GM21825 (cell line): ENCODE data around the gene PLXNA1.

ENCODE experiments used
- ATAC-seq: cut with Tn5 transposase; IDR thresholded peaks from one replicate; pipeline ENCODE4 v1.9.1; 2021; ENCODE audit warnings: mild to moderate bottlenecking, moderate library complexity; ENCODE audit not compliant: unreplicated experiment

The PLXNA1 gene

GRCh38 chr3:126987129-126987528 lies 4.2 kb downstream of the PLXNA1 start:
- no peak for ATAC-seq

DNA sequence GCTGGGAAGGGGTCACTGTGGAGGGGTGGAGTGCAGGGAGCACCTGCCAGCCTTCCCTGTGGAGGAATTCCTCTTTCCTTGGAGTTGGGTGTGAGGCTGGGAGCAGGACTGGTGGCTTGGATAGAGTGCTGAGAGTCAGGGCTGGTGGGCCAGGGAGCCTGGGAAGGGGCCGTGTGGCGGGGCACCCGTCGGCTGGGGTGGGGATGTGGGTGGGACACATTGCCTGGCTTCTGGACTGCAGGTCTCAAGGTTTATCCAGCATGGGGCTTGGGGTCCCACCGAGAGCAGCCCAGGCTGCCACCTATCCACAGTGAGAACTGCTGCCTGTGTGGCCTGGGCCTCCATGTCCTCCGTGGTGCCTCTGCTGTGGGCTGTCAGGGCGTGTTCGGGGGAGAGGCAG lies 4.7 kb downstream of the PLXNA1 start:
- no peak for ATAC-seq

- no peak for ATAC-seq
Observed at GRCh38 chr3:126988451-126989021, 5.6 kb downstream of the PLXNA1 start.

GRCh38 chr3:126989316-126990023 lies 6.6 kb downstream of the PLXNA1 start:
- ATAC-seq, result no peak

DNA sequence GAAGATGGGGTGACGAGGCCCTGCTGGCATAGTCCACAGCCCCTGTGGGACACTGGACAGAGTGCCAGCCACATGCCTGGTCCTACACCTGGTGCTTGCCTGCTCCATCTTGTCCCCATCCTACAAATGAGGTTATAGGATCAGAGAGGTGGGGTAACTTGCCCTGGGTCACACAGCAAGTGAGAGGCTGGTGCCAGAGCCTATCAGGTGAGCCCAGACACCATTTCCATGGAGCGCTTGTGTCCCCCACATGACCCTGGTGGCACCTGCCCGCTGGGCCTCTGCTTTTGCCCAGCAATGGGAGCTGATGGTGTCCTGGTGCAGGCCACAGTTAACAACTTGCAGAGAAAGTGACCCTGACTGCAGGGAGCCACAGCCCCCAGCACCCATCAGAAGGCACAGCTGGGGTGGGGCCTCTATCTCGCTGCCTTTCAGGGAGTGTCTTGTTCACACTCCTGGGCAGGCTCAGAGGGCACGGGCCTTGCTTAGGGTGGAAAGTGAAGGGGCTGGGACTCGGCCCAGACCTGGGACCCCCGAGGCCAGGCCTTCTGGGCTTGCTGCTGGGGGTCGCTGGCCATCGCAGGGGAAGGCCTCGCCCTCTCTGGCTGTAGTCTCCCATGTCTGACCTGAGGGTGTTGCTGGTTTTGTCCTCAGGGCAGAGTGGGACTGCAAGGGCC lies 7.2 kb downstream of the PLXNA1 start:
- ATAC-seq, result no peak

DNA sequence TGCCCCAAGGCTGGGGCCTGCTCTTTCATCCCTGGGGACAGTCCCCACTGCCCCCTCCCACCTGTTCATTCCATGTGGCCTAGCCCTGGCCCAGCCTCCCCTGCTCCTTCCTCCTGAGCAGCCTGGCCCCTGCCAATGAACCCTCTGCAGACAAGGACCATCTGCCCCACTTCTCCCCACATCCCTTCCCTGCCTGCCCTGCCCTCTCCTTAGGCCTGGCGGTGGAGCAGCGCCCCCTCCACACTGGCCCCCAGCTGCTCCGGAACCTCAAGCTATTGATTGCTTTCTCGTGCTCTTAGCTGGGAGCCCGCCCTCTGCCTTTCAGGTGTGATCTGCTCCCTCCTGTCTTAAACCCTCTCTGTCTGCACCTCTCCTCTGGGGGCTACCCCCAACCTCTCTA lies 8.0 kb downstream of the PLXNA1 start:
- ATAC-seq, result no peak

DNA sequence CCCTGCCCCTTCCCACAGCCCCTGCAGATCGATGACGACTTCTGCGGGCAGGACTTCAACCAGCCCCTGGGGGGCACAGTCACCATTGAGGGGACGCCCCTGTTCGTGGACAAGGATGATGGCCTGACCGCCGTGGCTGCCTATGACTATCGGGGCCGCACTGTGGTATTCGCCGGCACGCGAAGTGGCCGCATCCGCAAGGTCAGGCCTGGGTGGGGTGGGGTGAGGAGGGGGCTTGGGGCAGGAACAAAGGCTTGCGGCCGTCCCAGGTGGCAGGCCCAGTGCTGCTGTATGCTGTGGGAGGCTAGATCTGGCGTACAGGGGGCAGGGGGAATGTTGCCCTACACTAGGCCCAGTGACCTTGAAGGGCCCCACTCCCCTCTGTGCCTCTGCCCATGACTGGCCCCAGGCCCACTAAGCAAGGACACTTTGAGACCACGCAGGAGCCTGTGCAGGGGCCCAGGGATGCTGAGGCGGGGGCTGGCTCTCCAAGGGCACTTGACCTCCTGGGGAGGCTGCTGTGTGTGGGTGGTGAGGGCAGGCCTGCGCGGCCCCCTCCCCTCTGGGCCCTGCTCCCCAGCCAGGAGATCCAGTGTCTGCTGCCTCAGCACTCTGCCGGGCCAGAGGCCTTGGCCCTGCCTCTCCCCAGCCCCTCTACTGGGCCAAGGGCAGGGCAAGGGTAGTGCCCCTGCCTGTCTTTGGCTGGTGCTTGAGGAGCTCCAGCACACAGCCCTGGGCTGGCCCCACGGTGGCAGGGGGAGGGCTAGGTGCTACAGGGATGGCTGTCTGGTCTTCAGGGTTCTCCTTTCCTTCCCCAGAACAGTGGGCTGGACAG lies 8.7 kb downstream of the PLXNA1 start:
- no peak for ATAC-seq

DNA sequence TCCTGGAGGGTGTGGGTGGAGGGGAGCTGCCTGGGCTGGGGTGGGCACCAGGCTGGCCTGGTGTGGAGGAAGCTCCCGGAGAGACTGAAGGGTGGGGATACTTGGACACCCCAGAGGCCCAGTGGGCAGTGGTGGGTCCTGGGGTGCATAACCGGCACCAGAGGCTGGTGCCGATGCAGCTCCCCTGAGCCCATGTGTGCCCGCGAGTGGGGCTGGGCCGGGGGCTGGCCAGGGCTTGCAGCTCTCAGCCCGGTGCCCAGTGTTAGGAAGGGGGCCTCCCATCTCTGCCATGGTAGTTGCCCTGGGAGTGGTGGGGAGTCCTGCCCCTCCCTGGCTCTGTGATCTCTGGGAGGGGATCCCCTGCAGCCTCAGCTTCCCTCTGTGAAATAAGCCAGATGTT lies 9.3 kb downstream of the PLXNA1 start:
- no peak for ATAC-seq

- ATAC-seq, result no peak
Observed at GRCh38 chr3:126992776-126993175, 9.9 kb downstream of the PLXNA1 start.

GRCh38 chr3:126993436-126993835 lies 10.5 kb downstream of the PLXNA1 start:
- ATAC-seq, result no peak

GRCh38 chr3:126994661-126995245 lies 11.8 kb downstream of the PLXNA1 start:
- ATAC-seq, result no peak

DNA sequence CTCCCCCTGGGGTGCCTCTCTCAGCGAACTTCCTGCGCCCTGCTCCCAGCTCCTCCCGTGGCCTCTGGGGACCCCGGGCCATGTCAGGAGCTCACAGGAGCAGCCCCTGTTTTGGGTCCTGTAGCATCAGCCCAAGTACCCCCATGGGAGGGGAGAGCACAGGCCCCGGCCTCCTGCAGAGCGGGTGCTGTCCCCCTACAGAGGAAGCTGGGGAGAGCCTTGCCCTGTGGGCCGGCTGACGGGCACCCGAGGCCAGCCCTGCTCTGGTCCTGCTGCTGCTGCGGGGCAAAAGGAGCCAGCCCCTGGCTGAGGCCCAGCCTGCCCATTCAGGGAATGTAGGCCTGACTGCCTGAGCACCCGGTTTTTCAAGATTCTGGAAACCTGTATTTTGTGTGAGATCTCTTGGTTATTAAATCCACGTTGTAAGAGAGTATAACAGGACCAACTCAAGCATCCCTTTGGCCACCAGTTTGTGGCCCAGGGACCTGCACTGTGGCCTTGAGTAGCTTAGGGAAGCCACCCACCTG lies 12.4 kb downstream of the PLXNA1 start:
- ATAC-seq, result no peak

DNA sequence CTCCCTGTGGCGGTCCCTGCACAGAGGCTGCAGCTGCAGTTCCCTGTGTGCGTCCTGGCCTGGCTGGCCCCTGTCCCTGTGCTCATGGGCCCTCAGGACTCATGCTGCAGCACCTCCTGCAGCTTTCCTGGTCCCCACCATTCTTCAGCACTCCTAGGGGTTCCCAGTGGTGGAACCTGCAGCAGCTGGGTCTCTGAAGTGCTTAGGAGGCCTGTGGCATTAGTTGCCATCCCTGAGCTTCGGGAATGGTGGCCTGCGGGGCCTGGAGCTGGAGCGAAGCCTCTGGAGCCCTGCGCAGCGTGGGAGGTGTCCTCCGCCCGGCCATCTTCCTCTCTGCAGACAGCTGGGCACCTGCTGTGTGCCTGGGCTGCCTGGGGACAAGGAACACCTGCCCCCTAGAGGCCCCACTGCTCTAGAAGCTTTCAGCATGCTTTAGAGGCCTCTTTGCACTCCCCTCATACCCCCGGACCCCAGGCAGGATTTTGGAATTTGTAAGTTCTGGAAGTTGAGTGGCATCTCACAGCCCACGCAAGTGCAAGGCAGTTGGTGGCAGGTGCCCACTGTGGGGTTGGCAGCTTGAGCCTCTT lies 13.1 kb downstream of the PLXNA1 start:
- ATAC-seq, result no peak

DNA sequence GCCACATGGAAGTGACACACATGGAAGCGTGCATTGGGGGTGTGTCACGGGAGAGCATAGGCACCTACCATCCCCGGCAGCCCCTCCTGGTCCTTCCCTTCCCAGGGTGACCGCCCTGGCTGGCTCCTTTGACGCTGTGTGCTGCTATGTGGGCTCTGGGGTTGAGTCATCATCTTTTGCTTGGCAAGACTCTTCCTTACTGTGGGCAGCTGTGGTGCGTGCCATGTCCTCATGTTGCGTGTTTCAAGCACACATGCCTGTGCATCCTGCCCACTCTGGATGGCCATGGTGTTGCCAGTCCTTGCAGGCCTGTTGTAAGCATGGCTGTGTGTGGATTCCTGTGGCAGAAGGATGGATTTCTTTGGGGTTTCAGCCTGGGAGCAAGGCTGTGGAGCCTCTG lies 14.0 kb downstream of the PLXNA1 start:
- no peak for ATAC-seq

- no peak for ATAC-seq
Observed at GRCh38 chr3:126997455-126998038, 14.6 kb downstream of the PLXNA1 start.

GRCh38 chr3:126998320-126998719 lies 15.4 kb downstream of the PLXNA1 start:
- no peak for ATAC-seq

DNA sequence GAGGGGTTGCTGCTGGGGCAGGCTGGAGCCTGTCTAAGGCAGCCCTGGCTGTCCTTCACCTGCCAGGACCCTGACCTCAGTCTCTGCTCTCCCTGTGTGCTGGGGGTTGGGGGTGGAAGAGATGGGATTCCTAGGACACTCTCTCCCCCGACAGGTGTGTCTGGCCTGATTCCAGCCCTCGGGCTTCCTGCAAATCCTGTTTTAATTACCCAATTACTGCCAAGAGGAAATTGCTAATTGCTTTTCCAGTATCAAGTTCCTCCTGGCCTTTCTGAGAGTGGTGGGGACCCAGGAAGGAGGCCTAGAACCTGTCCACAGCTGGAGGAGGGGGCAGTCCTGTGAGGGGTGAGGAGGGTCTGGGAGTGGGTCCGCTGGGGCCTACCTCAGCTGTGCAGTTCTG lies 15.8 kb downstream of the PLXNA1 start:
- no peak for ATAC-seq

GRCh38 chr3:126999383-126999782 lies 16.5 kb downstream of the PLXNA1 start:
- no peak for ATAC-seq

GRCh38 chr3:127000119-127000518 lies 17.2 kb downstream of the PLXNA1 start:
- ATAC-seq, result no peak

DNA sequence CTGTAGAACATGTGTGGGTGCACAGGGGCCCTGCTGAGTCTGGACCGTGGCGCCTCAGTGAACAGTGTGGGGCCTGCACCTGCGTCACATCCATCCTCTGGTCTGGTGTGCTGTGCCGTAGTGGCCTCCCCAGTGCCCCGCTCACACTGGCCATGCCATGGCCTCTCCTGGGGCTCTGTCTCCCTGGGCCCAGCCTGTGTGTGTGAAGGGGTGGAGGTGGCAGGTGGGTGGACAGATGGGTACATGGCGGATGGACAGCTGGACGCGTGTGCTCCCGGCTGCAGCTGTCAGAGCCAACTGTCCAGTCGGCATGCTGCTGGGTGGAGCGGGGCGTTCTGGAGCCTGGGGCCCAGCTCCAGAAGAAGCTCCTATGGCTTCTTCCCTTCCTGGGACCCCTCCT lies 17.8 kb downstream of the PLXNA1 start:
- no peak for ATAC-seq
